GM06990 (cell line): ENCODE measurements around the gene ZFP91.

ENCODE experiments used
- DNase-seq: peaks from one replicate; pipeline ENCODE4 v3.0.0-alpha.2; 2011; ENCODE audit not compliant: insufficient read length; ENCODE audit errors: extremely low read depth
- H3K27me3 ChIP-seq: replicated peaks from 2 replicates; pipeline ENCODE4 v1.6.0; 2011; ENCODE audit warnings: low read length; ENCODE audit not compliant: control insufficient read depth, insufficient read depth
- H3K36me3 ChIP-seq: 2 replicates; pipeline ENCODE4 v1.5.1; 2011; ENCODE audit warnings: low read length; ENCODE audit not compliant: control insufficient read depth, insufficient read depth
- H3K4me3 ChIP-seq: replicated peaks from 2 replicates; pipeline ENCODE4 v1.5.1; 2011; ENCODE audit warnings: low read depth, mild to moderate bottlenecking, control low read depth, low read length
- CTCF ChIP-seq: IDR thresholded peaks from 2 replicates; pipeline ENCODE4 v1.5.1; 2011; ENCODE audit warnings: low read length, control low read depth, mild to moderate bottlenecking, inconsistent platforms; ENCODE audit not compliant: insufficient read depth, poor library complexity, severe bottlenecking

The ZFP91 gene

DNA sequence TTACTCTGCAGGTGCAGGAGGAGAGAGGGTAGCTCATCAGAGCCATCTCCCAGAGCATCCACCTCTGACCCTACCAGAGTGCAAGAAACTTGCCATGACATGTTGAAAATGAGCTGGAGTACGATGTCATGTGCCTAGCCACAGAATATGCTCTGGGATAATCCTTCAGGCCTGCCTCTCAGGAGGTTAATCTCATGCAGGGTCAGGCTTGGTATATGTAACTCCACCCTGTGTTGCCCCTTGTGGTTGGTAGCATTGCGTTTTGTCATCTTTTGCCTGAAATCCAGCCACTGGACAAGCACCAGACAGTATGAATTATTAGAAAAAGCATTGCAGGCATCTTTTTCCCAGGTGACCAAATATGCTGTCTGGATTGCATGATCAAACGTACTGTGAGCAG, 79.8 kb downstream of the ZFP91 start:
- no peaks in the 10 kb centered on the region for H3K36me3 ChIP-seq
- no peaks in the 10 kb centered on the region for H3K27me3 ChIP-seq

GRCh38 chr11:58659404-58659803, 80.5 kb downstream of the ZFP91 start:
- no peaks in the 10 kb centered on the region for H3K36me3 ChIP-seq
- no peak overlapping the region for H3K4me3 ChIP-seq
- TF ChIP-seq CTCF, result no peak
- DNase-seq, result no peak
- H3K27me3 ChIP-seq, result no peaks in the 10 kb centered on the region

More for the DNA sequence above, 79.8 kb downstream of the ZFP91 start:
- no peak for TF ChIP-seq CTCF
- H3K4me3 ChIP-seq, result no peak overlapping the region
- no peak for DNase-seq

GRCh38 chr11:58659910-58660570, 81.2 kb downstream of the ZFP91 start:
- TF ChIP-seq CTCF, result no peak

More at GRCh38 chr11:58659910-58660570, 81.2 kb downstream of the ZFP91 start:
- H3K27me3 ChIP-seq, result no peaks in the 10 kb centered on the region
- no peak overlapping the region for H3K4me3 ChIP-seq
- DNase-seq, result no peak
- H3K36me3 ChIP-seq, result no peaks in the 10 kb centered on the region
